OCI-LY7 (cell line): Measurements from ENCODE around the gene LRRC26.

ENCODE experiments used
- EZH2phosphoT487 ChIP-seq: fragments of 200-600 bp; sonication (generic); IDR thresholded peaks from 2 replicates; pipeline ENCODE4 v1.6.1; 2018; ENCODE audit warnings: low read depth, borderline replicate concordance, mild to moderate bottlenecking, mixed run types, antibody characterized with exemption, low read length, moderate library complexity, mixed read lengths
- TF ChIP-seq, protein P1 (sequence below): fragments of 200-600 bp; sonication (generic); conservative IDR thresholded peaks from 2 replicates; pipeline ENCODE4 v1.5.1; 2014; ENCODE audit warnings: mild to moderate bottlenecking, antibody characterized with exemption, low read length, moderate library complexity, mixed read lengths

DNA sequence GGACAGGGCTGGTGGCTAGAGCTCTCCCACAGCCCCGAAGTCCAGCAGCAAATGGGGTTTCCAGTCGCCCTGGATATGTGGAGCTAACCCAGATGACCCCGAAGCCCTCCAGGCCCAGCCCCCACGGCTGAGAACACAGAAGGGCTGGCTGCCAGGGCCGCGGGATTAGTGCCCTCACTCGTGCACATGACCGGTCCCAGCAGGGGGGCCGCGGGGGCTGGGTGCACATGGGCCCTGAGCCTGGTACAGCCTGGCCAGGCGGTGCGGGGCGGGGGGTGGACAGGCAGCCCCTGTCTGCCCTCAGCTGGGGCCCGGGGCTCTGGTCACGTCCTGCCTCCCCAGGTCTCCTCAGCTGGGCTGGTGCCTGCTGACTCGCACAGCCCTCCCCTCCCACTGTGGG lies 24.5 kb upstream of the LRRC26 start:
- no peak for TF ChIP-seq EZH2phosphoT487
- TF ChIP-seq, protein P1, sequence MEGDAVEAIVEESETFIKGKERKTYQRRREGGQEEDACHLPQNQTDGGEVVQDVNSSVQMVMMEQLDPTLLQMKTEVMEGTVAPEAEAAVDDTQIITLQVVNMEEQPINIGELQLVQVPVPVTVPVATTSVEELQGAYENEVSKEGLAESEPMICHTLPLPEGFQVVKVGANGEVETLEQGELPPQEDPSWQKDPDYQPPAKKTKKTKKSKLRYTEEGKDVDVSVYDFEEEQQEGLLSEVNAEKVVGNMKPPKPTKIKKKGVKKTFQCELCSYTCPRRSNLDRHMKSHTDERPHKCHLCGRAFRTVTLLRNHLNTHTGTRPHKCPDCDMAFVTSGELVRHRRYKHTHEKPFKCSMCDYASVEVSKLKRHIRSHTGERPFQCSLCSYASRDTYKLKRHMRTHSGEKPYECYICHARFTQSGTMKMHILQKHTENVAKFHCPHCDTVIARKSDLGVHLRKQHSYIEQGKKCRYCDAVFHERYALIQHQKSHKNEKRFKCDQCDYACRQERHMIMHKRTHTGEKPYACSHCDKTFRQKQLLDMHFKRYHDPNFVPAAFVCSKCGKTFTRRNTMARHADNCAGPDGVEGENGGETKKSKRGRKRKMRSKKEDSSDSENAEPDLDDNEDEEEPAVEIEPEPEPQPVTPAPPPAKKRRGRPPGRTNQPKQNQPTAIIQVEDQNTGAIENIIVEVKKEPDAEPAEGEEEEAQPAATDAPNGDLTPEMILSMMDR, result no peak
